Stimulated activated CD4-positive, alpha-beta T cell treated with anti-CD3 and anti-CD28 coated beads, Interleukin-4, amount 100 ng/mL, for 1 hour (primary cell): Measurements from ENCODE around the gene SVIL.
"Not testable (repeated sequence)": the region's sequence is repeated elsewhere in the genome, so short reads cannot be mapped to it uniquely, and the experiment has no call there.

Experiments used
- DNase-seq: peaks from one replicate; pipeline ENCODE4 v3.0.0-alpha.2; 2020

The SVIL gene

DNA sequence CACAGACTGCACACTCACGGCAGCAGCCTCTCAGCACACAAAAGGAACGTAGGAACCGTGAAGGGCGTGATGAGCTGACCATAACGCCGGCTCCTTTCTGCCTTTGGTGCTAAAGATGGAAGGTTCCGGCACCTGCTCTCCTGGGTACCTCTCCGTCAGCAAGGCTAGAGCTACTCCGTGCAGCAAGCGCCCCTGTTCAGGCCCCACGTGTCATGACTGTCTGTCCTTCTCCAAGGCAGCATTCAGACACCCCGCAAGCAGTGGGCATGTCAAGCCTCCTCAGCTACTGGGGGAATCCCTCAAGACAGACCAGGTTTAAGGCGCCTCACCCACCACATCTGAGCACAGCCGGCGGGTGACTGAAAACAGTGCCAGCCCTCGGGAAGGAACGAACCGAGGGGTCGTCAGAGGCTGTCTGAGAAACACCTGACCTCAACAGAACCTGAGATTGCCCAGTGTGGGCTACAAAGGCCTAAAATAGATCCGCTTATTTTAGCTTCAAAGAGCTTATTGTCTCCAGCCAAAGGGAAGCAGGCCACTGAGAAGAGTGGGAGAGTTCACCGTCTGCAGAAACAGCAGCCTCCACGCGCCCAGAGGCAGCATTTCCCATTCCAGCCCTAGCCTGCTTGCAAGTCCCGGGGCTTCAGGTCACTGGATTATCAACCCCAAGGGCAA lies 124.2 kb downstream of the SVIL start:
- DNase-seq = not testable (repeated sequence)

DNA sequence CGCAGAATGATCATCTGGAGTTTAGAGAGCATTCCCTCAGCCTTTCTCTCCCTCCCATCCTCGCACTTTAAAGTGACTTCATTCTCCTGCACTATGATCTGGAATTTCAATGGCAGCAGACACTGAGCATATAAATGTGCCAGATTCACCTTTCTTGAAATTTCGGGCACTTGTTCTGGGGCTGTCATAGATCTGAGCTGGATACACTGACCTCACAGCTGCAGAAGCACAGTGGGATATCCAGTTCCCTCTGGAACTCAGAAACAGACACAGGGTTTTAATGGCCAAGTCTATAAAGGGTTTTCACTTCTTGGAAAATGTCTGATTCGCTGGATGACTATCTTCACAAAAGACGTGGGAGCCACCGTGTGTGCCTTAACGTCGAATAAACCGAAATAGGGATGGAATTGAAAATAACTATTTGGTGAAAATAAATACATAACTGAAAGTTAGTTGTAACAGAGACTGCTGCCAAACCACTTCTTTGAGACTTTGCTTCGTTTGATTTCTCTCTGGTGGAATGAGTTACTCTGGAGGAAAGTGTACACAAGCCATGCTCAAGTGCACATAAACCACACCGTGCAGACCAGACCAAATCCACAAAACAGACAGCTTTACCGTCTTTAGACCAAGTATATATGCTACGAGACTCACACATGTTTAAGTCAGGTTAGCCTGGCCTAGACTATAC lies 126.1 kb downstream of the SVIL start:
- no peak for DNase-seq

GRCh38 chr10:29507750-29508149 lies 127.0 kb downstream of the SVIL start:
- DNase-seq = not testable (repeated sequence)

DNA sequence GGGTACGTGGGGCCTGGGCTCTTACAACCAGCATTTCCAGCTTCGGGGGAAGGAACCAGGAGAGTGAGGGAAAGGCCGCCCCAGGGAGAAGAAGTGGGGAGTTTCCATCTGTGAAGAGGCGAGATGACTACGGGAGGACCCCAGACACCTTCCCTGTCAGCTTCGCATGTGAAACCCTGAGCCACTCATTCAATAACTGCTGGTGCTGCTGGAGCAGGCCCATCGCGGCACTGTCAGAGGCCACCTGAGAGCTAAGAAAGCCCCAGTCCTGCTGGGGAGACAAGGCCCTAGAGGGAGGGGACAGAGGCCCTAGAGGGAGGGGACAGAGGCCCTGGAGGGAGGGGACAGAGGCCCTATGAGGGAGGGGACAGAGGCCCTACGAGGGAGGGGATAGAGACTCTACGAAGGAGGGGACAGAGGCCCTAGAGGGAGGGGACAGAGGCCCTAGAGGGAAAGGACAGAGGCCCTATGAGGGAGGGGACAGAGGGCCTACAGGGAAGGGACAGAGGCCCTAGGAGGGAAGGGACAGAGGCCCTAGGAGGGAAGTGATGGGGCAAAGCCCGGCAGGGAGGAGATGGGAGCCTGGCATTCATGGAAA lies 128.3 kb downstream of the SVIL start:
- DNase-seq = not testable (repeated sequence)

- no peak for DNase-seq
These were observed 132.4 kb downstream of the SVIL start for GRCh38 chr10:29502351-29502750.

DNA sequence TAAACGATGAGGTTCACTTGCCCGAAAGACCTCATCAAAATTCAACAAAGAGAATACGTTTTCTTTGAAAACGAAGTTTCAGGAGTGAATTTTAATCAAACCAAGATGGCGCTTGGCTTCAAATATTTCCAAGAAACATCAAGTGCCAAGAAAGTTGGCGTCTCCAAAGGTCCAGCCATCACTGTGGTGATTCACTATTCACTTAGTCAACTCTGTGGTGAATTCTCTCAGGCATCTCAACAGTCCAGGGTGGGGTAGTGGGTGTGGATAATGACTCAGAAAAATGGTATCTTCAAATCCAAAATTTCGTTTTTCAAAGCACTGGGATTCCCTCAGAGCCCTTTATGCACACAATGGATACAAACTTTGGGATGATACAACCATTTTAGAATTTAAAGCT lies 133.1 kb downstream of the SVIL start:
- DNase-seq = no peak

DNA sequence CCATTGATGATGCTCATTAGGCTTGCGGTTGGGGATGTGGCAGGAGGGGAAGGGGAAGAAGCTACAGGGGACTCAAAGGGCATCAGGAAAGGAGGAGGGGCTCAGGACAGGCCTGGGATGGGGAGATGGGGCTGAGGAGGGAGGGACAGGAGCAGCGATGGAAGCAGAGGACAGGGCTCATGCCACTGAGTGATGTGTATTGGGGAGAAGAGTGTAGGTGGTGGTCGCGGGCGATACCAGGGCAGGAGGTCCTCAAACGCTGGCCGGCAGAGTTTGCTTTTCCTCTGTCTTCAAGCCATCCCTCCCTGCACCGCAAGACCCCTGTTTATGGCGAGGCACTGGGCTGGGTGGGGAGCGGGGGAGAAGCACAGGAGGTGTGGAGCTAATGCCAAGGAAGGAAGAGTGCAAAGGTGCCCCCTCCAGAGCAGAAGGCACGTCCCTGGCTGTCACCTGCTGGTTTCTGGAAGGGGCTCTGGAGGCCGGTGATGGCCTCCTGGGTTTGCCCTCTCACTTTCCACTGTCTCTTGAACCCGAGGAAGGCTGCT lies 134.7 kb downstream of the SVIL start:
- DNase-seq = no peak

DNA sequence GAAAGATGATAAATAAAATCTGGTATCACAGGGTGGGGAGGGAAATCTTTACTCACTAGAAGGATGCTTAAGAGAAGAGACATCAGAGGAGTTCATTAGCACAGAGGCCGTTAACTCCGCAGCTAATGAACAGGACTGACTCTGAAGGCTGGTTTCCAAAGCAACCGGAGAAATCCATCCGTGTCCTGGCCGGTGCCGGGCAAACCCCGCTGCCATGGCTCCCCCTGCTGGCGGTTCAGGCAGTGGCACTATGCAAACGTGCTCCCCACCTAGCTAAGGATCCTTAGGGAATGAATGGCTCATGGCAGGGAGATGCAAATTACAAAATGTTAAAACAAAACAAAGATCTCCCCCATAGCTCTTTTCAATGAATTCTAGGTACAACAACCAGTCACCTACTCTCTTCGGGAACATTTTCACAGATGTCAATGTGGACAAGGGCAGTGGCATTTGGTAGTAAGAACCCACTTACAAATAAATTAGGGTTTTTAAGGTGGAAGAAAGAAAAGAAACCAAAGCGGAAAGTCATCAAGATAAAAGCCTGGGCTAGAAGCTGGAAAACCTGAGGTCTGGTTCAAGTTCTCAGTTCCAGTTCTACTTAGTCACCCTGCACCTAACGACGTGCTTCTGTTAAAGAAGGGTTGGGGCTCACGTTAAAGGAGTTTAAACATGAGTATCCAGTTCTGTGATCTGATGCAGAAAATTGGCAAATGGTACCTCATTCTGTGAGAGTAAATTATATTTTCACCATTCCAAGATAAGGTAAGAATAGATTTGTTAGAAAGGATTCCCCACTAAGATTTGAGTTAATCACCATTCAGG lies 138.2 kb downstream of the SVIL start:
- DNase-seq = peak; percentile 68

GRCh38 chr10:29495366-29495765 lies 139.4 kb downstream of the SVIL start:
- DNase-seq = no peak

DNA sequence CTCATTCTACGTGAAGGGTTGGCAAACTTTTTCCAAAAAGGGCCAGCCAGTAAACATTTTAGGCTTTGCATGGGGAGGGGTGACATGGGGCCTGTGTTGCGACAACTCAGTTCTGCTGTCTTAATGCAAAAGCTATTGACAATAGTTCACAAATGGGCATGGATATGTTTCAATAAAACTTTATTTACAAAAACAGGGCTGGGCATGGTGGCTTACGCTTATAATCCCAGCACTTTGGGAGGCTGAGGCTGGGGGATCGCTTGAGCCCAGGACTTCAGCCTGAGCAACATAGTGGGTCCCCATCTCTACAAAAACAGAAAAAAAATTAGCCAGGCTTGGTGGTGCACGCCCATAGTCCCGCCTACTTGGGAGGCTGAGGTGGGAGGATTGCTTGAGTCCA lies 141.1 kb downstream of the SVIL start:
- no peak for DNase-seq

GRCh38 chr10:29492774-29493173 lies 142.0 kb downstream of the SVIL start:
- DNase-seq = no peak

- no peak for DNase-seq
These were observed 142.9 kb downstream of the SVIL start for GRCh38 chr10:29491918-29492317.

DNA sequence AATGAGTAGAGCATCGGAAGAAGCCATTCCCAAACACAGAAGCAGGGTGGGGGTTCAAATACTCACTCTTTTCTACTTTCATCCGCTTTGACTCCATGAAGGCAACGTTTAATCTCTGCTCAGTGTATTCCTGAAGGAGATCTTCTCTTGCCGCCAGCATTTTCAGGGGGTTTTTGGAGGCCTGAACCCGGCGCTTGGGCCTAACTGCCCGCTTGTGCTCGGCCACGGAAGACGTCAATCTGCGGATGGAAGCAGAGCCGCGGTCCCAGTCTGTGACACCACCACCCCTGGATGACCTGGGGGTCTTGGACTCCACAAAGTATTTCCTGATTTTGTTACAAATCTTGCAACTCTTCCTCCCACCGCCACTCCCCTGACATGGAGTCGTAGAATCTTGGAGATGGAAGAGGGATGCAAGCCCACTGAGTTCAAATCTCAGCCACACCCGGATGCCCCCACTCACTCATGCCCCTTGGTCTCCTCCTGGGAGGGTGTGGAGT lies 143.9 kb downstream of the SVIL start:
- not testable (repeated sequence) for DNase-seq

- not testable (repeated sequence) for DNase-seq
These were observed 146.3 kb downstream of the SVIL start for GRCh38 chr10:29488471-29488870.

DNA sequence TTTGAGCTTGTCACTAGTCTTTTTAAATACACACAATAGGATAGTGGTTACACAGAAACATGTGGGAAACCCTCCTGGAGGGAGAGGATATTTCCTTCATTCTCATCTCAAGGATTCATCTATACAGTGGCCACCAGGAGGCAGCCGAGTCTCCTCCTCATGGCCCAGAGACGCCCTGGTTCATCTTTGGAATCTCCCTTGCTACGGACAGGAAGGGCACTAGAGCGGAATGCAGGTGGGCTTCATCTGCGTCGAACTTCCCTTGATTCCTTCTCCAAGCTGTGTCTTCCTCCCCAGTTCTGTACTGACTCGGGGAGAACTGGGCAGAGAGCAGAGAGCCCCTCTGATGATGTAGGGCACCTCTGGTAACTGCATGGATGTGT lies 146.9 kb downstream of the SVIL start:
- not testable (repeated sequence) for DNase-seq

- not testable (repeated sequence) for DNase-seq
These were observed 147.5 kb downstream of the SVIL start for GRCh38 chr10:29487032-29487883.

- no peak for DNase-seq
These were observed 148.3 kb downstream of the SVIL start for GRCh38 chr10:29486433-29486832.

DNA sequence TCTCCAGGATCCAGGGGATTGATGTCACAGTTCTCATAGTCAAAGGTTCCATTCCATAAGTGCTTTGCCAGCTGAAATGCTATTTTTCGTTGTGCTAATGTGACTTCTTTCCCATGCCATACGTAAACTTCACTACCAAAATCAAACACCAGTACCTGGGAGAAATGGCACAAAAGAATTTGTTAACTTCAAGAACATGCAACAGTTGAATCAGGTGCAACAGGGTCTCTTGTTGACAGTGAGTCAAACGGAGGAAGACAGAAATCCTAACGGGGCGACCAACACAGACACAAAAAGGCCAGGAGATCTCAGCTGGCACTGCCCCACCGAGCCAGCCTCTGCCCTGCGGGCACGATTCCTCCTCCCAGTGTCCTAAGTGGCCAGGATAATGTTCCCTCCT lies 150.1 kb downstream of the SVIL start:
- not testable (repeated sequence) for DNase-seq

- DNase-seq = no peak
These were observed 152.0 kb downstream of the SVIL start for GRCh38 chr10:29482591-29483431.

DNA sequence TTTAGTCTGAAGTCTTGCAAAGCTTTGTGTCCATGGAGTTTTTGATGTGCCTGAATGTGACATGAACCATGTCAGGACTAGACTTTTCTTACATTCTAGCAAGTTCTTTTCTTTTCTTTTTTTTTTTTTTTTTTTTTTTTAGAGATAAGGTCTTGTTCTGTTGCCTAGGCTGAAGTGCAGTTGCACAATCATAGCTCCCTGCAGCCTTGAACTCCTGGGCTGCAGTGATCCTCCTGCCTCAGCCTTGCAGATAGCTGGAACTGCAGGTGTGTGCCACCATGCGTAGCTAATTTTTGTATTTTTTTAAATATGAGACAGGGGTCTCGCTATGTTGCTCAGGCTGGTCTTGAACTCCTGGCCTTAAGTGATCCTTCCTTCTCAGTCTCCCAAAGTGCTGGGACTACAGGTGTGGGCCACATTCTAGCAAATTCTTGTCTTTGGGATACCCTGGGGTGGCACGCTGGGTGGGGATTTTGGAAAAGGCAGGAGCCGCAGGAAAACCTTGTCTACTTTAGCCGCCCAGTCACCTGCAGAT lies 152.8 kb downstream of the SVIL start:
- no peak for DNase-seq
